Activated CD8-positive, alpha-beta memory T cell treated with anti-CD3 and anti-CD28 coated beads, Interleukin-2, amount 50 U/mL, for 1 hour (primary cell): ENCODE measurements around the gene GOLGA6L4.
"Not testable (repeated sequence)": the region's sequence is repeated elsewhere in the genome, so short reads cannot be mapped to it uniquely, and the experiment has no call there.

Experiments used
- DNase-seq: peaks from one replicate; pipeline ENCODE4 v3.0.0-alpha.2; 2020; ENCODE audit errors: extremely low read depth

GOLGA6L4 gene, protein sequence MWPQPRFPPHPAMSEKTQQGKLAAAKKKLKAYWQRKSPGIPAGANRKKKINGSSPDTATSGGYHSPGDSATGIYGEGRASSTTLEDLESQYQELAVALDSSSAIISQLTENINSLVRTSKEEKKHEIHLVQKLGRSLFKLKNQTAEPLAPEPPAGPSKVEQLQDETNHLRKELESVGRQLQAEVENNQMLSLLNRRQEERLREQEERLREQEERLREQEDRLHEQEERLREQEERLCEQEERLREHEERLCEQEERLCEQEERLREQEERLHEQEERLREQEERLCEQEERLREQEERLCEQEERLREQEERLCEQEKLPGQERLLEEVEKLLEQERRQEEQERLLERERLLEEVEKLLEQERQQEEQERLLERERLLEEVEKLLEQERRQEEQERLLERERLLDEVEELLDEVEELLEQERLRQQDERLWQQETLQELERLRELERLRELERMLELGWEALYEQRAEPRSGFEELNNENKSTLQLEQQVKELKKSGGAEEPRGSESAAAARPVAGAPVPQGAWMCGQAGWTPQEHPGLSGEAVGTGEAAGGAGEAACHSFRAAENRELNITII

DNA sequence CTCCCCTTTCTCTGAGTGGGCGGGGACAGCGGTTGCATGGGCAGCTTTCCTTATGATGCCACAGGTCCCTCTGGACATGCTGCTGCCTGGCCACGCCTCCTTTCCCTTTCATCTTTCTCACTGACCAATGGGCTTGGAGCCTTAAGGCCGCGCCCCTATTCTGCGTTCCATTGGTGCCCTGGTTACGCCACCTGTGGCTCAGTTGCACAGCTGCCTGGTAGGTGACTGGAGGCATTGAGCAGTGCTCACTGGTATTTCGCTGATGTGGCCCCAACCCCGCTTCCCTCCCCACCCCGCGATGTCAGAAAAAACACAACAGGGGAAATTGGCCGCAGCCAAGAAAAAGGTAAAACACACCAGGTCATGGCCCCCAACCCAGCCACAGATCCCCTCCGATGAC is at the start of gene GOLGA6L4:
Gene GOLGA6L4 (plus strand): TSS at position 201 of the 400 bp plus-strand sequence. CDS start 62 bp downstream, at position 263.
- DNase-seq, result not testable (repeated sequence)

DNA sequence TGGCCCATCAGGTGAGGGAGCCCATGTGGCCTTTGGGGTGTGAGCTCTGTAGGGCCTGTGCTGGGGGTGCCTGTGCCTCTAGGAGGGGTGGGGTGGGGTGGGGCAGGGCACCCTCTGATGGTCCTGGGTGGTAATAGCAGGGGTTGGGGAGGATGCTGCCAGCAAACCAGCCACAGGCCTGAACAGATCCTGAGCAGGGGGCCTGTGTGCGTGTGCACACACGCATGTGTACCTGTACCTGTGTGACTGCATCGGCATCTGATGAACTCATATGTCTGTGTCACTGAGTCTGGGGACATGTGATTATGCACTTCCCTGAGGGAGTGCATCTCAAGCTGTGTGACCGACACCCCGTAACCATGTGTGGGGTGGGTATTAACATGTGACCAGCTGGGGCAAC is 42.6 kb upstream of the GOLGA6L4 start:
- not testable (repeated sequence) for DNase-seq

- DNase-seq, result not testable (repeated sequence)
These were observed 40.0 kb upstream of the GOLGA6L4 start for GRCh38 chr15:84195603-84196002.

DNA sequence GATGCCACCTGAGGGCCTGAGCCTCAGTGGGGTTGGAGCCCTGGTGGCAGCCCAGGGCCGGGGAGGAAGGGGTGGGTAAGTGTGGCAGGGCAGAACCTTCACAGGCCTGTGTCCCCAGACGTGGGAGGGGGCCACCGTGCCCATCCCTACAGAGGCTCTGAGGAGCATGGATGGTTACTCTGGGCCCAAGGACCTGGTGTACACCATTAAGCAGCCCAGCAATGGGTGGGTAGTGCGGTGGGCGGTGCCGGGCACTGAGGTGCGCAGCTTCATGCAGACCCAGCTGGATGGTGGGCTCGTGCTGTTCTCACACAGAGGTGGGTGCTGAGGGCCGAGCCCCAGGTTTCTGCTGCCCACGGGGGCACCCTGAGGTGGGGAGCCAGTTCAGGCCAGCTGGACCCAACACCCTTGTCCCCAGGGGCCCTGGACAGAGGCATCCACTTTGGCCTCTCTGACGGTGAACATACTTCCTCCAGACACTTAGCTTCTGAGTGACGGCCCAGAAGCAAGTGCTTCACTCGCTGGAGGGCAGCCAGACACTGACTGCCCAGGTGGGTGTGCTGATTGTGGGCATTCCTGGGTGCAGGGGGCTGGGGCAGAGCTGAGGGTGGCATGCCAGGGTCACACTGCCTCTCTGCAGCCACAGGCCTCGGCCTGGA is 38.9 kb upstream of the GOLGA6L4 start:
- DNase-seq, result not testable (repeated sequence)

GRCh38 chr15:84199865-84200264 is 35.7 kb upstream of the GOLGA6L4 start:
- DNase-seq, result not testable (repeated sequence)

DNA sequence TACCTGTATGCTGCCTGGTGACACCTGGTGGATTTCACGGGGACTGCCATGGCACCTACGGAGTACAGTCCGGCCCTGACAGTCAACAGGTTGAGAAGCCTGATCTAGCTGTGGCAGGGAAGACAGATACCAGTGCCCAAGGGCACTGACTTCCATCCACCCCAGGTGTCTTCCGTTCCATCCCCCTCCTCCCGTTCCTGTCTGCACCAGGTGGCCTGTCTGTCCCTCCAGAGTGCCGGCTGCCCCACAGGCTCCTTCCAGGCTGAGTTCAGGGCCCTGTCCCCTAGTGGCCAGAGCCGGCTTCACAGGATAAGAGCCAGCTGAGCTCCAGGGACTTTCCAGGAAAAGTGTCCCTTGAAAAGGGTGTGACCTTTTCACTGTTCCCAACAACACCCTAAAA is 10.9 kb downstream of the GOLGA6L4 start:
- not testable (repeated sequence) for DNase-seq
